Measurements from ENCODE around the gene ZNF484. TPM values are rescaled to one million over a fixed set of nuclear protein-coding genes. Genes with fewer than 3 reads are reported as not detected.
"Not testable (repeated sequence)": the region's sequence is repeated elsewhere in the genome, so short reads cannot be mapped to it uniquely, and the experiment has no call there.

Gene ZNF484
- total and polyA plus RNA-seq, 8 donors: 0.58 to 21.5 (median 1.3) TPM

- intact Hi-C loops (cut with DNase I; ENCODE audit: low total_unique reads): no loop called here
- Histone ChIP-seq H3K4me1 (peaks cover 0 to 45% (median 12%) of the 10 kb centered on the region in 4 donors), H3K9me3 (no peaks in the 10 kb centered on the region), H3K27me3 (no peaks in the 10 kb centered on the region), H3K36me3 (peaks cover 0 to 18% (median 13%) of the 10 kb centered on the region in 4 donors), H3K4me3 (no peak overlapping the region), H3K27ac (no peak overlapping the region)
- DNase-seq: no peak
- TF ChIP-seq POLR2AphosphoS5 (IDR thresholded peaks at IDR 0.05) (no peak), POLR2A (IDR thresholded peaks at IDR 0.05) (no peak), CTCF (IDR thresholded peaks at IDR 0.05) (no peak), EP300 (IDR thresholded peaks at IDR 0.05) (no peak)
- whole genome bisulfite sequencing, 5 donors: 70 to 94% (median 80%) methylated on average over 1 of the region's 1 CpG
Measured at GRCh38 chr9:92875373-92875772, 2.5 kb downstream of the ZNF484 start.

GRCh38 chr9:92870289-92870688, 7.5 kb downstream of the ZNF484 start:
- Histone ChIP-seq H3K27ac (no peak overlapping the region), H3K36me3 (peaks cover 0 to 54% (median 47%) of the 10 kb centered on the region in 4 donors), H3K4me1 (peaks cover 0 to 19% (median 2%) of the 10 kb centered on the region in 4 donors), H3K4me3 (no peak overlapping the region), H3K9me3 (no peaks in the 10 kb centered on the region), H3K27me3 (no peaks in the 10 kb centered on the region)
- DNase-seq: no peak
- 95 to 100% (median 98%) methylated on average over 2 of the region's 2 CpGs for WGBS, 5 donors
- intact Hi-C loops (cut with DNase I; ENCODE audit: low total_unique reads): no loop called here
- TF ChIP-seq POLR2A (IDR thresholded peaks at IDR 0.05) (no peak), EP300 (IDR thresholded peaks at IDR 0.05) (no peak), POLR2AphosphoS5 (IDR thresholded peaks at IDR 0.05) (no peak), CTCF (IDR thresholded peaks at IDR 0.05) (no peak)

GRCh38 chr9:92866600-92866999, 11.2 kb downstream of the ZNF484 start:
- intact Hi-C loops (cut with DNase I; ENCODE audit: low total_unique reads); H3K27ac ChIP-seq; H3K27me3 ChIP-seq; H3K4me1 ChIP-seq; H3K9me3 ChIP-seq; H3K4me3 ChIP-seq; DNase-seq: not testable (repeated sequence)
- 87 to 96% (median 94%) methylated on average over 2 of the region's 2 CpGs for WGBS, 5 donors
- peaks cover 0 to 57% (median 50%) of the 10 kb centered on the region in 4 donors for H3K36me3 ChIP-seq

GRCh38 chr9:92864152-92864551, 13.7 kb downstream of the ZNF484 start:
- H3K36me3 ChIP-seq: peaks cover 0 to 59% (median 51%) of the 10 kb centered on the region in 4 donors
- no peaks in the 10 kb centered on the region for H3K27me3 ChIP-seq
- no peaks in the 10 kb centered on the region for H3K9me3 ChIP-seq
- H3K4me1 ChIP-seq: no peaks in the 10 kb centered on the region
- TF ChIP-seq POLR2A (IDR thresholded peaks at IDR 0.05) (no peak), CTCF (IDR thresholded peaks at IDR 0.05) (no peak), POLR2AphosphoS5 (IDR thresholded peaks at IDR 0.05) (no peak), EP300 (IDR thresholded peaks at IDR 0.05) (no peak)
- DNase-seq: no peak
- H3K27ac ChIP-seq: no peak overlapping the region
- intact Hi-C loops (cut with DNase I; ENCODE audit: low total_unique reads): no loop called here
- no peak overlapping the region for H3K4me3 ChIP-seq
- WGBS, 5 donors: 78 to 92% (median 90%) methylated on average over 5 of the region's 5 CpGs

GRCh38 chr9:92860867-92861266, 17.0 kb downstream of the ZNF484 start:
- no peaks in the 10 kb centered on the region for H3K4me1 ChIP-seq
- H3K27ac ChIP-seq: no peak overlapping the region
- peaks cover 3 to 52% (median 44%) of the 10 kb centered on the region in 4 donors for H3K36me3 ChIP-seq
- no peaks in the 10 kb centered on the region for H3K27me3 ChIP-seq
- no peaks in the 10 kb centered on the region for H3K9me3 ChIP-seq
- DNase-seq: no peak
- 74 to 87% (median 86%) methylated on average over 1 of the region's 1 CpG for WGBS, 5 donors
- intact Hi-C loops (cut with DNase I; ENCODE audit: low total_unique reads): no loop called here
- no peak overlapping the region for H3K4me3 ChIP-seq
- no peak for TF ChIP-seq POLR2AphosphoS5 (IDR thresholded peaks at IDR 0.05)
- TF ChIP-seq CTCF (IDR thresholded peaks at IDR 0.05): no peak
- TF ChIP-seq EP300 (IDR thresholded peaks at IDR 0.05): no peak
- no peak for TF ChIP-seq POLR2A (IDR thresholded peaks at IDR 0.05)
